OCI-LY7 (cell line): ENCODE measurements around the gene CREB3L1. TPM values are rescaled to one million over a fixed set of nuclear protein-coding genes. Genes with fewer than 3 reads are reported as not detected.

ENCODE experiments used
- BruUV-seq: library from RNA; stranded (reverse); fragments of 400-500 nt; replicated peaks from 2 replicates; lab custom pipeline; 2021; lab: Mats Ljungman, UMichigan
- CTCF ChIA-PET: fragments of 300-600 bp; sonication (Branson Sonifier 250); formaldehyde crosslinking; loops from one replicate; lab custom pipeline; 2022; ENCODE audit warnings: antibody characterized with exemption; ENCODE audit not compliant: unreplicated experiment; lab: Charles Lee
- POLR2A ChIA-PET: fragments of 300-600 bp; sonication (Branson Sonifier 250); formaldehyde crosslinking; loops from one replicate; lab custom pipeline; 2022; ENCODE audit warnings: antibody characterized with exemption; lab: Charles Lee
- DNase-seq: peaks from one replicate; pipeline ENCODE4 v3.0.0-alpha.2; 2015; ENCODE audit warnings: low spot score
- H2AFZ ChIP-seq: fragments of 200-600 bp; sonication (generic), shearing (Covaris generic); 2 replicates; pipeline ENCODE4 v1.6.1; 2014; ENCODE audit warnings: mild to moderate bottlenecking, antibody characterized with exemption, low read length, moderate library complexity
- H3K27ac ChIP-seq: fragments of 200-600 bp; sonication (generic); 2 replicates; pipeline ENCODE4 v1.5.1; 2014; ENCODE audit warnings: mixed run types, low read depth, mild to moderate bottlenecking, moderate library complexity, low read length, inconsistent platforms; ENCODE audit not compliant: poor library complexity, severe bottlenecking
- H3K36me3 ChIP-seq: fragments of 200-600 bp; sonication (generic); 2 replicates; pipeline ENCODE4 v1.6.1; 2014; ENCODE audit warnings: mild to moderate bottlenecking, antibody characterized with exemption, low read length, moderate library complexity, mixed read lengths; ENCODE audit not compliant: insufficient read depth
- H3K4me1 ChIP-seq: fragments of 200-600 bp; sonication (generic); 2 replicates; pipeline ENCODE4 v1.5.1; 2014; ENCODE audit warnings: mild to moderate bottlenecking, low read length; ENCODE audit not compliant: insufficient read depth, poor library complexity, severe bottlenecking
- H3K4me2 ChIP-seq: fragments of 200-600 bp; sonication (generic); 2 replicates; pipeline ENCODE4 v1.6.1; 2014; ENCODE audit warnings: mild to moderate bottlenecking, low read length
- H3K4me3 ChIP-seq: fragments of 200-600 bp; sonication (generic); 2 replicates; pipeline ENCODE4 v1.5.1; 2014; ENCODE audit warnings: mild to moderate bottlenecking, low read depth, low read length; ENCODE audit not compliant: poor library complexity, severe bottlenecking
- H3K79me2 ChIP-seq: fragments of 200-600 bp; sonication (generic); 2 replicates; pipeline ENCODE4 v1.6.1; 2016; ENCODE audit warnings: low read depth, mild to moderate bottlenecking, low read length, moderate library complexity, mixed read lengths; ENCODE audit not compliant: insufficient read depth
- H3K9me2 ChIP-seq: fragments of 200-600 bp; sonication (generic); 2 replicates; pipeline ENCODE4 v1.6.1; 2016; ENCODE audit warnings: mild to moderate bottlenecking, low read length, mixed read lengths; ENCODE audit not compliant: insufficient read depth
- H3K9me3 ChIP-seq: fragments of 200-600 bp; sonication (generic); 2 replicates; pipeline ENCODE4 v1.6.1; 2014; ENCODE audit warnings: mild to moderate bottlenecking, mixed run types, low read length, mixed read lengths
- H4K20me1 ChIP-seq: fragments of 200-600 bp; sonication (generic); 2 replicates; pipeline ENCODE4 v1.6.1; 2014; ENCODE audit warnings: mild to moderate bottlenecking, antibody characterized with exemption, low read length, moderate library complexity, mixed read lengths; ENCODE audit not compliant: insufficient read depth
- EZH2phosphoT487 ChIP-seq: fragments of 200-600 bp; sonication (generic); IDR thresholded peaks from 2 replicates; pipeline ENCODE4 v1.6.1; 2018; ENCODE audit warnings: low read depth, borderline replicate concordance, mild to moderate bottlenecking, mixed run types, antibody characterized with exemption, low read length, moderate library complexity, mixed read lengths
- intact Hi-C: fragments of 100-400 bp; cut with micrococcal nuclease; formaldehyde crosslinking; loops from one replicate; pipeline ENCODE4 v1.10.0; 2022; ENCODE audit not compliant: unreplicated experiment
- total RNA-seq, 2 experiments: library from RNA; depleted of rRNA in 1 of 2; stranded (reverse); fragments of >200 nt in 1 of 2; shearing (Covaris generic) in 1 of 2; gene quantifications; 2 replicates each; pipeline ENCODE4 v1.2.3, GENCODE V29; 2014 to 2022
- TF ChIP-seq, protein P1 (sequence below): fragments of 200-600 bp; sonication (generic); conservative IDR thresholded peaks from 2 replicates; pipeline ENCODE4 v1.5.1; 2014; ENCODE audit warnings: mild to moderate bottlenecking, antibody characterized with exemption, low read length, moderate library complexity, mixed read lengths

Gene CREB3L1
- total RNA-seq, 2 experiments from 2014 or later = 0.17 TPM; not detected in 1

- Histone ChIP-seq H3K9me2 (no peaks in the 10 kb centered on the region), H3K36me3 (no peaks in the 10 kb centered on the region), H3K27ac (no peak overlapping the region), H3K9me3 (0 out of 2 replicates have a peak, but pooled peaks cover 8% of the 10 kb centered on the region), H3K79me2 (no peaks in the 10 kb centered on the region), H2AFZ (no peak overlapping the region), H4K20me1 (no peaks in the 10 kb centered on the region), H3K4me1 (peaks cover under 1% of the 10 kb centered on the region), H3K4me3 (no peak overlapping the region), H3K4me2 (no peak overlapping the region)
- CTCF ChIA-PET = no interaction called here
- BruUV-seq = no TSS peak
- intact Hi-C loops = loop anchor here (10.0 kb wide), 1 partner anchor 290 kb away; no protein-coding TSS in a partner anchor
- TF ChIP-seq EZH2phosphoT487 = no peak
- TF ChIP-seq, protein P1, sequence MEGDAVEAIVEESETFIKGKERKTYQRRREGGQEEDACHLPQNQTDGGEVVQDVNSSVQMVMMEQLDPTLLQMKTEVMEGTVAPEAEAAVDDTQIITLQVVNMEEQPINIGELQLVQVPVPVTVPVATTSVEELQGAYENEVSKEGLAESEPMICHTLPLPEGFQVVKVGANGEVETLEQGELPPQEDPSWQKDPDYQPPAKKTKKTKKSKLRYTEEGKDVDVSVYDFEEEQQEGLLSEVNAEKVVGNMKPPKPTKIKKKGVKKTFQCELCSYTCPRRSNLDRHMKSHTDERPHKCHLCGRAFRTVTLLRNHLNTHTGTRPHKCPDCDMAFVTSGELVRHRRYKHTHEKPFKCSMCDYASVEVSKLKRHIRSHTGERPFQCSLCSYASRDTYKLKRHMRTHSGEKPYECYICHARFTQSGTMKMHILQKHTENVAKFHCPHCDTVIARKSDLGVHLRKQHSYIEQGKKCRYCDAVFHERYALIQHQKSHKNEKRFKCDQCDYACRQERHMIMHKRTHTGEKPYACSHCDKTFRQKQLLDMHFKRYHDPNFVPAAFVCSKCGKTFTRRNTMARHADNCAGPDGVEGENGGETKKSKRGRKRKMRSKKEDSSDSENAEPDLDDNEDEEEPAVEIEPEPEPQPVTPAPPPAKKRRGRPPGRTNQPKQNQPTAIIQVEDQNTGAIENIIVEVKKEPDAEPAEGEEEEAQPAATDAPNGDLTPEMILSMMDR = no peak
- POLR2A ChIA-PET = no interaction called here
- no peak for DNase-seq
These were observed 43.2 kb upstream of the CREB3L1 start for GRCh38 chr11:46234311-46234710.

DNA sequence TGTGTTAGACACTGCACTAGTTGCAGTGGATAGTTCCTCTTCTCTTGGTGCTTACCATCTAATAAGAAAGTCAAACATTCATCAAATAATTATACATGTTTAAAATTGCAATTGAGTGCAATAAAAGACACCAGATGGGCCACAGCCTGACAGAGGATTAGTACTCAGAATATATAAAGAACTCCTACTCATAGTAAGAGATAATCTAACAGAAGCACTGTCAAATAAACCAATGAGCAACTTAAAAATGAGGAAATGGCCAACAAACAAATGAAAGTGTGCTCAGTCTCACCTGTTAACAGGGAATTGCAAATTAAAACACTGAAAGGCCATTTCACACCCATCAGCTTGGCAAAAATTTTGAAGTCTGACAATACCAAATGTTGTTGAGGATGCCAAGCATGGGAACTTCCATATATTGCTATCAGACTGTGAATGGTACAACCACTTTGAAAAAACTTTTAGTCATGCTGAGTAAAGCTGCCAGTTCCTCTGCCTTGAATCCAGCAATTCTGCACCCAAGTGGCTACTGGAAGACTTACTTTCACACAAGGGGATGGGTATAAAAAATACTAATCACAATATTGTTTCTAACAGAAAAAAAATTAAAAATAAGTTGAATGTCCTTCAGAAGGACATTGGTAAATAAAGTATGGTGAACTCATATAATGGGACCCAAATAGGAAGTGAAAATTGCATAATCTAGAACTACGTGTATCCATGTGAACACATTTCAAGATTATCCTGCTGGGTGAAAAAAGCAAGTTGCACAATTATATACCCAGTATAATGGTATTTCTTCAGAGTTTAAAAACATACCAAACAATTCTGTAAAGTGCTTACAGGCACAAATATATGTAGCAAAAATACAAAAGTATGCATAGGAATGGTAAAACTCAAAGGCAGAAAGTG, 41.4 kb upstream of the CREB3L1 start:
- ChIA-PET CTCF (no interaction called here), POLR2A (interaction anchor here (0.6 kb wide), 1 partner anchor 102 kb away, joined by 4 read pairs; no protein-coding TSS in a partner anchor)
- Histone ChIP-seq H4K20me1 (no peaks in the 10 kb centered on the region), H3K36me3 (no peaks in the 10 kb centered on the region), H3K27ac (no peak overlapping the region), H3K4me1 (peaks cover 3% of the 10 kb centered on the region), H2AFZ (no peak overlapping the region), H3K9me3 (0 out of 2 replicates have a peak, but pooled peaks cover 8% of the 10 kb centered on the region), H3K4me3 (no peak overlapping the region), H3K79me2 (no peaks in the 10 kb centered on the region), H3K9me2 (no peaks in the 10 kb centered on the region), H3K4me2 (no peak overlapping the region)
- 0 out of 2 replicates have a peak, but pooled peaks have one; percentile 46 for TF ChIP-seq EZH2phosphoT487
- TF ChIP-seq, protein P1 = no peak
- BruUV-seq = no TSS peak
- no peak for DNase-seq
- intact Hi-C loops = loop anchor here (10.0 kb wide), 1 partner anchor 289 kb away; no protein-coding TSS in a partner anchor
